Measurements from ENCODE around the gene ANKRD17.

Gene ANKRD17

GRCh38 chr4:73236151-73236550, 22.4 kb downstream of the ANKRD17 start:
- Histone ChIP-seq H3K4me2 (ENCODE audit: low read length) (no peak overlapping the region), H3K79me2 (ENCODE audit: control insufficient read depth, low read length) (peaks cover 98% of the 10 kb centered on the region), H3K4me3 (ENCODE audit: low read length) (no peak overlapping the region), H3K4me1 (ENCODE audit: control insufficient read depth, low read length) (0 out of 2 replicates have a peak, but pooled peaks cover 6% of the 10 kb centered on the region), H3K9me3 (ENCODE audit: control insufficient read depth, insufficient read depth, low read length) (no peaks in the 10 kb centered on the region), H3K9me2 (replicated peaks; ENCODE audit: control insufficient read depth, low read length) (no peaks in the 10 kb centered on the region), H3K27me3 (ENCODE audit: control insufficient read depth, low read length) (no peaks in the 10 kb centered on the region), H3K36me3 (ENCODE audit: control insufficient read depth, low read length) (peaks cover 91% of the 10 kb centered on the region), H4K20me1 (ENCODE audit: control insufficient read depth, insufficient read depth, low read depth, low read length) (peaks cover 20% of the 10 kb centered on the region), H3F3A (ENCODE audit: control insufficient read depth, insufficient read depth) (no peaks in the 10 kb centered on the region), H3K27ac (ENCODE audit: low read depth, low read length) (no peak overlapping the region)
- TF ChIP-seq CTCF (IDR thresholded peaks at IDR 0.05; ENCODE audit: low read depth, low read length, poor library complexity, severe bottlenecking) (no peak), EZH2phosphoT487 (IDR thresholded peaks at IDR 0.05; ENCODE audit: borderline replicate concordance, low read length) (no peak)

DNA sequence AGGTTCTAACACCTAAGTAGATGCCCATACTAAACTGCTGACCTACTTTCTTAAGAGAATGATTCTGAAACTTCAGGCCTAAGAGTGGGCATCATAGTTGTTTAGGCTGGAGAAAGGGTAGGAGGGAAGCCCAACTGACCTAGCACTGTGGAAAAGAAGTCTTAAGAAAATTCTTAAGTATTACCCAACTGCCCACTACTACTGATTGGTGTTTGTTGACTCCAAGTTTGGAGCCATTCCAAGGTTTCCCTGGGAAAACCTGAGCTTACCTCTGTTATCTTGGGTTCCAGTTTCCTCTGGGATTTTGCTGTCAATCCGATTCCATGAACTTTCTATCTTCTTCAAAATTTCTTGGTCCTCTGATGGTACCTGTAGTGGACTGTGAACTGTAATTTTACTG, 23.9 kb downstream of the ANKRD17 start:
- no peaks in the 10 kb centered on the region for H3K9me2 ChIP-seq (replicated peaks; ENCODE audit: control insufficient read depth, low read length)
- H3K36me3 ChIP-seq (ENCODE audit: control insufficient read depth, low read length) = peaks cover 91% of the 10 kb centered on the region
- H4K20me1 ChIP-seq (ENCODE audit: control insufficient read depth, insufficient read depth, low read depth, low read length) = peaks cover 15% of the 10 kb centered on the region
- H3K4me3 ChIP-seq (ENCODE audit: low read length) = no peak overlapping the region
- peaks cover 98% of the 10 kb centered on the region for H3K79me2 ChIP-seq (ENCODE audit: control insufficient read depth, low read length)
- H3K27me3 ChIP-seq (ENCODE audit: control insufficient read depth, low read length) = no peaks in the 10 kb centered on the region
- no peaks in the 10 kb centered on the region for H3K9me3 ChIP-seq (ENCODE audit: control insufficient read depth, insufficient read depth, low read length)
- no peaks in the 10 kb centered on the region for H3K4me1 ChIP-seq (ENCODE audit: control insufficient read depth, low read length)
- H3K4me2 ChIP-seq (ENCODE audit: low read length) = no peak overlapping the region
- no peak overlapping the region for H3K27ac ChIP-seq (ENCODE audit: low read depth, low read length)
- no peaks in the 10 kb centered on the region for H3F3A ChIP-seq (ENCODE audit: control insufficient read depth, insufficient read depth)
- no peak for TF ChIP-seq CTCF (IDR thresholded peaks at IDR 0.05; ENCODE audit: low read depth, low read length, poor library complexity, severe bottlenecking)
- TF ChIP-seq EZH2phosphoT487 (IDR thresholded peaks at IDR 0.05; ENCODE audit: borderline replicate concordance, low read length) = no peak

DNA sequence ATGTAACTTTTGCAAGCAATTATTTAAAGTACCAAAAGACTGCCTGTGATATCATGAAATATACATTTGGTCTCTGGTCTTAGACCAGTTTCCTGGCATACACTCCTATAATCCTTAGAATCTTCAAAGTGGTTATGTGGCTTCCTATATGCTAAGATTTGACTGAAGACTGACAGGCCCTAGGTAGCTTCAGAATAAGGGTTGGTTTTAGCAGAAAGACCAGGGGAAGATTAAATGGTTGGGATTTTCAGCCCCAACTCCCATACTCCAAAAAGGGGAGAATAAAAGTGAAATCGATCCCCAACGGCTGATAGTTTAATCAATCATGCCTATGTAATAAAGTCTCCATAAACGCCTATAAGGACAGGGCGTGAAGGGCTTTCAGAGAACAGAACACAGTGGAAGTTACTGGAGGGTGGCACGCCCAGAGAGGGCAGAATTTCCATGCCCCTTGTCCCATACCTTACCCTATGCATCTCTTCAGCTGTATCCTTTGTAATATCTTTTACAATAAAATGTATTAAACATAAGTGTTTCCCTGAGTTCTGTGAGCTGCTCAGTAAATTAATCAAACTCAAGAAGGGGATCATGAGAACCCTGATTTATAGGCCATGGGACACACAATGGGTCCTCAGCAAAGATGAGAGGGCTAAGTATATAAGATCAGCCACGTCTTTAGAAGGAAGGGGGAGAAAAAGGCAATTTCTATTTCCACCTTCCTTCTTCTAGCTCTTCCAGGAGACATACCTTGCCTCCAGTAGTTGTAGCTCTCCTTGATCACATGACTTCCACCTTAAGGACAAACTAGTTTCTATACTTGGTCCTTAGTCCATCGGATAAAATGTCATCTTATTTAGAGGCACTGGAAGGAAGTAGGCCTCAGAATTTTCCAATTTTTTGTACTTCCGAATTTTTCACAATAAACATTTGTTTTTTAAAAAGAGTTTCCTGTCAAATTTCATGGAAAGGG, 26.8 kb downstream of the ANKRD17 start:
- H3K9me3 ChIP-seq (ENCODE audit: control insufficient read depth, insufficient read depth, low read length) = no peaks in the 10 kb centered on the region
- H3K9me2 ChIP-seq (replicated peaks; ENCODE audit: control insufficient read depth, low read length) = no peaks in the 10 kb centered on the region
- no peaks in the 10 kb centered on the region for H3F3A ChIP-seq (ENCODE audit: control insufficient read depth, insufficient read depth)
- peaks cover 96% of the 10 kb centered on the region for H3K79me2 ChIP-seq (ENCODE audit: control insufficient read depth, low read length)
- TF ChIP-seq EZH2phosphoT487 (IDR thresholded peaks at IDR 0.05; ENCODE audit: borderline replicate concordance, low read length) (no peak), CTCF (IDR thresholded peaks at IDR 0.05; ENCODE audit: low read depth, low read length, poor library complexity, severe bottlenecking) (no peak)
- H3K27me3 ChIP-seq (ENCODE audit: control insufficient read depth, low read length) = no peaks in the 10 kb centered on the region
- no peaks in the 10 kb centered on the region; the same call in 1 of the 2 replicates for H4K20me1 ChIP-seq (ENCODE audit: control insufficient read depth, insufficient read depth, low read depth, low read length)
- H3K4me3 ChIP-seq (ENCODE audit: low read length) = no peak overlapping the region
- H3K36me3 ChIP-seq (ENCODE audit: control insufficient read depth, low read length) = peaks cover 78% of the 10 kb centered on the region
- peaks cover 5% of the 10 kb centered on the region; the same call in 1 of the 2 replicates for H3K4me1 ChIP-seq (ENCODE audit: control insufficient read depth, low read length)
- H3K4me2 ChIP-seq (ENCODE audit: low read length) = no peak overlapping the region
- H3K27ac ChIP-seq (ENCODE audit: low read depth, low read length) = no peak overlapping the region

Measured in DOHH2 (cell line).